ENCODE data around the gene PEPD. TPM values are rescaled to one million over a fixed set of nuclear protein-coding genes. Genes with fewer than 3 reads are reported as not detected.

Gene PEPD
- polyA plus RNA-seq, 4 donors = 104 to 134 (median 121) TPM

DNA sequence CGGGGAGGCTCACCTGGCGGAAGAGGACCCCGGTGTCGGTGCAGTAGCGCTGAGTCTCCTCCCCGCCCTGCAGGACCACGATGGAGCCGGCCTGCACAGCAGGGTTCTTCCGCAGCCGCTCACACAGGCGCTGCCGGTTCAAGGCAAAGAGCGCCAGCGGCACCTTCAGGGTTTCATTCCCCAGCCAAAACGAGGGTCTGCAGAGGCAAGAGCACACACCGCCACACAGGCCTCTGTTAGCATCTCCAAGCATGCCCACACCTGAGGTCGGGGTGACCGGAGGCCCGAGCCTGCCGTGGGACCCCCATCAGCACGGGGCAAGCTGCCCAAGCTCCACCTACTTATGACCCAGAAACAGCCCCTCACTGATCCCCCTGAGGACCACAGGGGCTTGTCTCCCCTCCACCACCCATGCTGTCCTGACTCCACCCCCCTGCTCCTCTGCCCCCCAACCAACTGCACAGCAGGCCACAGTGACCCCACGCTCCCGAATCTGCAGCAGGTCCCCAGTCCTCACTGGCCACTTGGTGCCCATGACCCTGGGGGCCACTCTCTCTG lies 8.9 kb downstream of the PEPD start:
- DNase-seq (ENCODE audit: low read depth in 4 of 4, low spot score in 3 of 4) = no peak

DNA sequence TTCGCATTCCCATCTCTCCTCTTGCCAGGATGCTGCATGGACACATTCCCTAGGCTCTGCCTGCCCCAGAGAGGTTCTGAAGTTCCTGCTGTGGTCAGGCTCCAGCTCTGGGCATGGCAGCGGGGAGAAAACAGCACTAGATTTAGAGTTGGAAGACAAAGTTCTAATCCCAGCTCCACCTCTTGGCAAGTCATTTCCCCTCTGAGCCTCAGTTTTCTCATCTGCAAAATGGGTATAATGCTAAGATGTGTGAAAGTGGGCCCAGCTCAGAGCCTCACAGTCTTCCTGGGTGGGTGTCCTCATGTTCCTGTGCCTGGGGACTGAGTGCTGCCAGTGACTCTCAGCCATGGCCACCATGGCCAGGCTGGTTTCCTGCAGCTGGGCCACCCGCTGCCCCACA lies 9.6 kb downstream of the PEPD start:
- DNase-seq (ENCODE audit: low read depth in 4 of 4, low spot score in 3 of 4) = no peak

GRCh38 chr19:33511346-33511745 lies 10.2 kb downstream of the PEPD start:
- no peak for DNase-seq (ENCODE audit: low read depth in 4 of 4, low spot score in 3 of 4)

DNA sequence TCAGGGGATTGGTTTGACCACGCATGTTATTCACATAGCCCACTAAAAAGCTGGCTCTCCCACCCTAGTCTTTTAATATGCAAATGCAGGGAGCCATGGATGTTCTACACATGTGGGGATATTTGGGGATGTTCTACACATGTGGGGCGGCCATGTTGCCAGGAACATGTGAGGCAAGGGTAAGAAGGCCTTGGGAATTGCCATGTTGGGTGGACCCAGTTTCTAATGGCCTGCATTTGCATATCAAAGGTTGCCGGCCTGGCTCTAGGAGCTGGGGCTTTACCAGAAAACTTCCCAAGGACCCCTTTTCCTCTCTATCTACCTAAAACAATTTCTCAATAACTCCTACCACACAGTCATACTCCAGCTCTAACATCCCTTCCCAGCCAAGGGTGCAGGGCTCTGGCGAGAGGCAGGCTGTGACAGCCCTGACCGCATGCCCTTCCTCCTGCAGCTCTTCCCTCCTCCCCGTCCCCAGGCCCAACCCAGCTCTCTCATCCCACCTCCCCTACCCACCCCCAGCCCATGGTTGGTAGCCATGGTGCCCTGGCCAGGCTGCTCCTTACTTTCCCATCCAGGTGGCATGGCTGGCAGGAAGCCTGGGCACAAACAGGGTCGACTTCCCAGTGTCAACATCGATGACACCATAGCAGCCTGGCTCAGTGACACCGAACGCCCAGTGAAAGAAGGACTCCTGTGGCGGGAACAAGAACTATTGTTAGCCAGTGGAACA lies 11.0 kb downstream of the PEPD start:
- DNase-seq (ENCODE audit: low read depth in 4 of 4, low spot score in 3 of 4) = no peak

DNA sequence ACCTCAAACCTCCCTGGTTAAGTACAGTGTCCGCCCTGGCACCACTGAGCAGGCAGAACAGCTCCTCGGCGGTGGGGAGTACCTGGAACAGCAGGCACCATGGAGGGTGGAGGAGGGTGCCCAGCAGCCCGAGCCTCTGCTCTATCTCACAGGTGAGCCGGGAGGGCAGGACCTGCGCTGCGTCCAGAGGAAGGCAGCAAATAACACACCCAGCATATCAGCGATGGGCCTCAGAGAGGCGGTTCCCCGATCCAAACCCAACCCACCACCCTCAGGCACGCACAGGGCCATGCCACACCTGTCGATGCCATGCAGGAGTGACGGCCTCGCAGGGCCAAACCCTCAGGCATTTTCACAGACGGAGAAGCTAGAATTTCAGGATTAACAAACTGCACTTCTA lies 11.8 kb downstream of the PEPD start:
- no peak for DNase-seq (ENCODE audit: low read depth in 4 of 4, low spot score in 3 of 4)

DNA sequence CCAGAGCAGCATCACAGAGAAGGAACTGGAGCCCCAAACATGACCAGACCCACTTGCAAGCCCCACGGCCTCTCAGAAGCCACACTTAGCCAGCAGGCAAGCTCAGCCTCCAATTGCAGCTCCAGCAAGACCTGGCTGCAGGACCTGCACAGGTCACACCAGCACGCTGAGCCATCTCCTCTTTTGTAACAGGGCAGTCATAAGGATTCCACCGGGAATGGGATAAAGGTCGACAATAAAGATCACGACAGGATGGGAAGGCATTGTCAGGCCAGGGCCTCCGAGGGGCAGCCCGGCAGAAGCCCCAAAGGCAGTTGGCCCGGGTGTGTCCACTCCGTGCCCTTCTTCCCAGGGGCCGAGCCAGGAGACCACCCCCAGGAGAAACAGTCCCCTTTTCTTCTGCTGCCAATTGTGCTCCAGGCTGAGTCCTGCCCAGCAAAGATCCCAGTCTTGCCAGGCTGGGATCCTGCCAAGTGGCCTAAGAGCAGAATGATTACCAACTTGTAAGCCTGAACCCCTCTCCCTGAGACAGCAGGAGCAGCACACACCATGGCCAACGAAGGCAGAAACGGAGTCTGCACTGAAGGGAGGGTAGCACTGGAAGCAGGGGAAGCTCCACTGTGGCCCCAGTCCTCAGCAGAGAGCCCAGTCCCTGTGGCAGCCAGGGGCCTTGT lies 12.5 kb downstream of the PEPD start:
- no peak for DNase-seq (ENCODE audit: low read depth in 4 of 4, low spot score in 3 of 4)

GRCh38 chr19:33508431-33508830 lies 13.2 kb downstream of the PEPD start:
- DNase-seq (ENCODE audit: low read depth in 4 of 4, low spot score in 3 of 4) = no peak

DNA sequence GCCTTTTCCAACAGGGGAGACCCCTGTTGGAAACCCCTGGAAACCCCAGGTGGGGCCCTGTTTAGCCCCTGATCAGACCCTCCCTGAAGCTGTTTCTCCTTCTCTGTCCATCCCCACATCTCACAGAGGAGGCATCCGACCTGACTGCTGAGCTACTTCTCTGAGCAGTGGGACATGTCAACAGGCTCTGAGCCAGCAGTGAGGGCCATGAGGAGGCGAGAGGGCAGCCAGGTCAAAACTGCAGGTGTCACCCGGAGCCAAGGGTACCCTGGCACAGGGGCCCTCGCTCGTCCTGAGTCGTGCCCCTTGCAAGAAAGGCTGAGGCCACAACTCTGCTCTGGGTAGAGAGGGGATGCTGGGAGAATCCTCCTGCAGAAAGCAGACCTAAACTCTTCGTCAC lies 13.6 kb downstream of the PEPD start:
- DNase-seq (ENCODE audit: low read depth in 4 of 4, low spot score in 3 of 4) = no peak

- no peak for DNase-seq (ENCODE audit: low read depth in 4 of 4, low spot score in 3 of 4)
These were observed 14.3 kb downstream of the PEPD start for GRCh38 chr19:33507021-33507956.

DNA sequence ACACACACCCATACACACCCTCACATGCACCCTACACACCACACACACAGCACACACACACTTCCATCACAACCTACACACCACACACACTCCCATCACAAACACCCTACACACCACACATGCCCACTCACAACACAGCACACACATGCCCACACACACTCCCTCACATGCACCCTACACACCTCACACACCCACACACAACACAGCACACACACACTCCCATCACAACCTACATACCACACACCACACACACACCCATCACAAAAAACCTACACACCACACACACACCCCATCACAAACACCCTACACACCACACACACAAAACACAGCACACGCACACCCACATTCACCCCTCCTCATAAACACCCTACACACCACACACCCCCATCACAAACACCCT lies 15.1 kb downstream of the PEPD start:
- DNase-seq (ENCODE audit: low read depth in 4 of 4, low spot score in 3 of 4) = no peak

DNA sequence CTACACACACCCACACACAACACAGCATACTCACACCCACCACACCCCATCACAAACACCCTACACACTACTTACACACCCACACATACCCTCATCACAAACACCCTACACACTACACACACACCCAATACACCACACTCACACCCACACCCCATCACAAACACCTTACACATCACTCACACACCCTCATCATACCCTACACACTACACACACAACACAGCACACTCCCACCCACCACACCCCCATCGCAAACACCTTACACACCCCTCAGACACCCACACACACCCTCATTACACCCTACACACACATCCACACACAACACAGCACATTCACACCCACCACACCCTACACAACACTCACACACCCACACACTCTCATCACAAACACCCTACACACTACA lies 15.8 kb downstream of the PEPD start:
- DNase-seq (ENCODE audit: low read depth in 4 of 4, low spot score in 3 of 4) = no peak

DNA sequence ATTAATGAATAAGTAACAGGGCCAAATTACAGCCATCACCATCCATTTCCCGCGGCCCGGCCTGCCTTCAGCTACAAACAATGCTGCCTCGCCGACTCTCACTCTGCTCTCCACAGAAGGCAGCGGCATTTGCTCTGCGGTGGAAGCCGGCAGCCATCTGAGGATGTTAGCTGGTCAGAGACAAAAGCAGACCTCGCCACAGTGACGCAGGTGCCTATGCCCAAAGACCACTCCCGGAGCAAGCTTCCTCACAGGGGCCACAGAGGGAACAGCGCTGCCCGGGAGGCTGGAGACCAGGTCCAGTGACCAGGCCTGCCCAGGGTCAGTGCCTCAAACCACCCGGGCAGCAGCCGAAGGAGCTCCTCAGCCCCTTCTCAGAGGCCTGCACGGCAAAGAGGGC lies 16.4 kb downstream of the PEPD start:
- no peak for DNase-seq (ENCODE audit: low read depth in 4 of 4, low spot score in 3 of 4)

DNA sequence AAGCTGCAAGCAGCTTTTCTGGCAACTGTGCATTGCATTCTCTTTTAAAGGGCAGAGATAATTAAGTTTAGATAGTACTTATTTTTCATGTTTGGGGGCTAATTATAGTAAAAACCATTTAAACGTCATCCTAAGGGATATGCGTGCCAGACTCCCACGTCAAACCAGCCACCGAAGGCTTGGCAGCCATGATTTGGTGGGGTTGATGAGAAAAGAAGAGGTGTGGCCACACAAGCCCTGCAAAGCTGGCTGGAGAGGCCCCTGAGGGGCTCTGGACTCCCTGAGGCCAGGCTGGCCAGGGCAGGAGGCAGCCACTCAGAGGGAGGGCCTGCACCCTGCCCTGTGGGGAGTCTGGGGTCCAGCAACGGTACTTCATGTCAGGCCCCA lies 17.5 kb downstream of the PEPD start:
- no peak for DNase-seq (ENCODE audit: low read depth in 4 of 4, low spot score in 3 of 4)

- DNase-seq (ENCODE audit: low read depth in 4 of 4, low spot score in 3 of 4) = no peak
These were observed 18.0 kb downstream of the PEPD start for GRCh38 chr19:33503433-33504057.

DNA sequence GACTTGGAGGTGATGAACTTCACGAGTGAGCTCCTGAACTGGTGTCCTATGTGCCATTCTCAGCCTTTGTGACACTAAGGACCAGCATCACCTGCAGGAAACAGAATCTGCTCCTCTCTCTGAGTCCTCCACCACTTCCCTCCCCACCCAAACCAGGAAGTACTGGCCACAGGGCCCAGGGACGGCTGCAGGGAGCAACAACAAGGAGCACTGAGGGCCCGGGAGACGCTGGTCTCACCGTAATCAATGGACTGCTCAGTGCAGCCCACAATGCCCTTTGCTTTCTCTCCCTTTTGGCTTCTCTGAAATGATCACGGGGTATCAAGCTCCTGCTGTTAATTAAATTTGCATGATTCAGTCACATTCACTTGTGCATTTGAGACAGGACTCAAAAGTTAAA lies 18.6 kb downstream of the PEPD start:
- no peak for DNase-seq (ENCODE audit: low read depth in 4 of 4, low spot score in 3 of 4)

DNA sequence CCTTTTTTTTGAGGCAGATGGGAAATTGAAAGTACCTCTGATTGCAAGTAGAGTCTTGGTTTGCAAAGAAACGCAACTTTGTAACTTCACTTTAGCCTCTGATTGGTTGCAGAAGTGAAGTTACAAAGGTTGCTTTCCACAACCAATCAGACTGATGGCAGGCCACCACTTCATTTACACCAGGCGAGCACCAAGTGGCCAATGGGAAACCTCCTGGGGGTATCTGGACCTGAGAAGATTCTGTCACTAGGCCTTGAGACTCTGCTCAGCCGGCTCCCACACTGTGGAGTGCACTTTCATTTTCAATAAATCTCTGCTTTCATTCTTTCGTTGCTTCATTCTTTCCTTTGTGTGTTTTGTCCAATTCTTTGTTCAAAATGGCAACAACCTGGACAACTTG lies 19.1 kb downstream of the PEPD start:
- DNase-seq (ENCODE audit: low read depth in 4 of 4, low spot score in 3 of 4) = no peak

- no peak for DNase-seq (ENCODE audit: low read depth in 4 of 4, low spot score in 3 of 4)
These were observed 19.8 kb downstream of the PEPD start for GRCh38 chr19:33501693-33502356.

GRCh38 chr19:33500991-33501390 lies 20.6 kb downstream of the PEPD start:
- DNase-seq (ENCODE audit: low read depth in 4 of 4, low spot score in 3 of 4) = no peak

- no peak for DNase-seq (ENCODE audit: low read depth in 4 of 4, low spot score in 3 of 4)
These were observed 21.0 kb downstream of the PEPD start for GRCh38 chr19:33500586-33500985.

Data from right renal pelvis (tissue), 4 donors.